Esophagus squamous epithelium (tissue), 4 donors: ENCODE results near the gene FAM167B.

Experiments
- CTCF ChIP-seq, 6 experiments: fragments of 450-650 bp in 4 of 6; fragments of 200-600 bp in 2 of 6; sonication (generic) in 2 of 6; IDR thresholded peaks; one replicate each; pipeline ENCODE4 v1.5.1; 2016 to 2019; ENCODE audit warnings: antibody characterized with exemption in 6 of 6, mild to moderate bottlenecking in 4 of 6, moderate library complexity in 4 of 6
- POLR2A ChIP-seq, 4 donors: fragments of 450-650 bp; IDR thresholded peaks; one replicate each; pipeline ENCODE4 v1.6.1; 2017; ENCODE audit warnings: antibody characterized with exemption in 4 of 4, mild to moderate bottlenecking in 4 of 4, moderate library complexity in 3 of 4

- TF ChIP-seq CTCF (IDR thresholded peaks at IDR 0.05), result no peak
- TF ChIP-seq POLR2A (IDR thresholded peaks at IDR 0.05), result no peak
These were observed 22.7 kb upstream of the FAM167B start for GRCh38 chr1:32224285-32224684.
